Keratinocyte (primary cell): Measurements from ENCODE around the gene MRFAP1. TPM values are rescaled to one million over a fixed set of nuclear protein-coding genes. Genes with fewer than 3 reads are reported as not detected.

Experiments used
- DNase-seq: peaks from one replicate; pipeline ENCODE4 v3.0.0-alpha.2; 2011; ENCODE audit warnings: low read depth, missing footprints, low spot score
- FAIRE-seq: peaks from 2 replicates; lab custom pipeline; 2011; peaks lifted over from hg19 to GRCh38; lab: Jason Lieb, UNC
- H2AFZ ChIP-seq: 2 replicates; pipeline ENCODE4 v1.6.0; 2012; ENCODE audit warnings: low read length, control low read depth, inconsistent platforms; ENCODE audit not compliant: control insufficient read depth
- H3K27ac ChIP-seq: 2 replicates; pipeline ENCODE4 v1.5.1; 2011; ENCODE audit warnings: low read length; ENCODE audit not compliant: control insufficient read depth, insufficient read depth
- H3K27me3 ChIP-seq: 3 replicates; pipeline ENCODE4 v1.6.0; 2011; ENCODE audit warnings: low read length; ENCODE audit not compliant: control insufficient read depth, insufficient read depth; ENCODE audit errors: extremely low read depth
- H3K36me3 ChIP-seq, 2 experiments: 2 replicates in 1 of 2; 3 replicates in 1 of 2; pipeline ENCODE4 v1.5.1; 2011; ENCODE audit warnings: low read length in 2 of 2, mild to moderate bottlenecking in 1 of 2; ENCODE audit not compliant: control insufficient read depth in 2 of 2, insufficient read depth in 2 of 2; ENCODE audit errors: extremely low read depth in 1 of 2
- H3K4me1 ChIP-seq: 3 replicates; pipeline ENCODE4 v1.5.1; 2011; ENCODE audit warnings: low read length; ENCODE audit not compliant: control insufficient read depth, insufficient read depth; ENCODE audit errors: extremely low read depth
- H3K4me2 ChIP-seq: 3 replicates; pipeline ENCODE4 v1.6.0; 2011; ENCODE audit warnings: low read depth, low read length; ENCODE audit not compliant: control insufficient read depth, insufficient read depth; ENCODE audit errors: extremely low read depth
- H3K4me3 ChIP-seq, 3 experiments: fragments of 200-600 bp in 1 of 3; sonication (generic) in 1 of 3; 2 replicates in 2 of 3; 3 replicates in 1 of 3; pipeline ENCODE4 v1.5.1; 2011 to 2016; ENCODE audit warnings: low read length in 3 of 3, mild to moderate bottlenecking in 3 of 3, control low read depth in 2 of 3, inconsistent platforms in 1 of 3, low read depth in 1 of 3, mixed read lengths in 1 of 3, mixed run types in 1 of 3, moderate library complexity in 1 of 3; ENCODE audit not compliant: control insufficient read depth in 2 of 3, insufficient read depth in 2 of 3; ENCODE audit errors: extremely low read depth in 1 of 3
- H3K79me2 ChIP-seq: 2 replicates; pipeline ENCODE4 v1.6.0; 2012; ENCODE audit warnings: low read length; ENCODE audit not compliant: control insufficient read depth, insufficient read depth
- H3K9ac ChIP-seq: 3 replicates; pipeline ENCODE4 v1.6.0; 2011; ENCODE audit warnings: low read length; ENCODE audit not compliant: control insufficient read depth, insufficient read depth; ENCODE audit errors: extremely low read depth
- H3K9me1 ChIP-seq: 3 replicates; pipeline ENCODE4 v1.6.0; 2011; ENCODE audit warnings: low read length; ENCODE audit not compliant: control insufficient read depth, insufficient read depth; ENCODE audit errors: extremely low read depth
- H3K9me3 ChIP-seq: 2 replicates; pipeline ENCODE4 v1.5.1; 2012; ENCODE audit warnings: low read depth, low read length; ENCODE audit not compliant: control insufficient read depth
- H4K20me1 ChIP-seq: 3 replicates; pipeline ENCODE4 v1.6.0; 2011; ENCODE audit warnings: low read length; ENCODE audit not compliant: control insufficient read depth, insufficient read depth; ENCODE audit errors: extremely low read depth
- CTCF ChIP-seq, 3 experiments: IDR thresholded peaks in 1 of 3; conservative IDR thresholded peaks in 1 of 3; optimal IDR thresholded peaks in 1 of 3; 2 replicates in 2 of 3; 3 replicates in 1 of 3; pipeline versions ENCODE3 to v1.5.1; 2011; ENCODE audit warnings: low read length in 3 of 3, mild to moderate bottlenecking in 3 of 3, moderate library complexity in 2 of 3, control low read depth in 1 of 3, inconsistent platforms in 1 of 3; ENCODE audit not compliant: insufficient read depth in 2 of 3; ENCODE audit errors: extremely low read depth in 1 of 3
- EZH2 ChIP-seq: IDR thresholded peaks from one replicate; pipeline ENCODE4 v1.6.1; 2012; ENCODE audit warnings: inconsistent platforms, mild to moderate bottlenecking, low read length, moderate library complexity
- dilution Hi-C: fragments of 300-500 bp; cut with MboI; formaldehyde crosslinking; loops from one replicate; pipeline ENCODE4 v1.7.0; 2020; ENCODE audit warnings: low sequenced_read_pairs; ENCODE audit not compliant: extremely low pct_ligation_motif_present
- polyA plus RNA-seq, 5 experiments: library from polyadenylated mRNA; depleted of rRNA in 3 of 5; stranded (reverse) in 3 of 5; stranded (forward) in 1 of 5; unstranded in 1 of 5; fragments of >200 nt; gene quantifications; 1 replicate in 1 of 5; 2 replicates in 3 of 5; 3 replicates in 1 of 5; pipeline versions ENCODE4 v1.2.1 to v1.2.3, GENCODE V29; 2011 to 2012; ENCODE audit warnings: missing spikeins in 2 of 5, low read depth in 1 of 5, low replicate concordance in 1 of 5

The MRFAP1 gene
- polyA plus RNA-seq, 1 donor (not counting 4 experiments of a cell fraction or from before 2014, with no cell fraction given), result 275 TPM

GRCh38 chr4:6612961-6613675 is 27.4 kb upstream of the MRFAP1 start:
- TF ChIP-seq EZH2, result no peak
- TF ChIP-seq CTCF (optimal IDR thresholded peaks at IDR 0.05 in 1 of 3, IDR thresholded peaks at IDR 0.05 in 1 of 3, conservative IDR thresholded peaks at IDR 0.05 in 1 of 3; ENCODE audit: extremely low read depth in 1 of 3, insufficient read depth in 2 of 3, low read length in 3 of 3), result no peak
- no peak overlapping the region for H3K9ac ChIP-seq
- no peaks in the 10 kb centered on the region for H3K27me3 ChIP-seq
- no peak overlapping the region for H2AFZ ChIP-seq
- H3K9me1 ChIP-seq, result no peaks in the 10 kb centered on the region
- DNase-seq (no peak), FAIRE-seq (no peak)
- dilution Hi-C loops, result no loop called here
- peaks cover 3 to 14% of the 10 kb centered on the region in 2 experiments for H3K36me3 ChIP-seq
- no peaks in the 10 kb centered on the region for H3K9me3 ChIP-seq
- no peaks in the 10 kb centered on the region for H4K20me1 ChIP-seq
- H3K4me1 ChIP-seq, result no peaks in the 10 kb centered on the region
- no peak overlapping the region for H3K27ac ChIP-seq
- H3K4me3 ChIP-seq, result no peak overlapping the region
- H3K79me2 ChIP-seq, result no peaks in the 10 kb centered on the region
- no peak overlapping the region for H3K4me2 ChIP-seq

DNA sequence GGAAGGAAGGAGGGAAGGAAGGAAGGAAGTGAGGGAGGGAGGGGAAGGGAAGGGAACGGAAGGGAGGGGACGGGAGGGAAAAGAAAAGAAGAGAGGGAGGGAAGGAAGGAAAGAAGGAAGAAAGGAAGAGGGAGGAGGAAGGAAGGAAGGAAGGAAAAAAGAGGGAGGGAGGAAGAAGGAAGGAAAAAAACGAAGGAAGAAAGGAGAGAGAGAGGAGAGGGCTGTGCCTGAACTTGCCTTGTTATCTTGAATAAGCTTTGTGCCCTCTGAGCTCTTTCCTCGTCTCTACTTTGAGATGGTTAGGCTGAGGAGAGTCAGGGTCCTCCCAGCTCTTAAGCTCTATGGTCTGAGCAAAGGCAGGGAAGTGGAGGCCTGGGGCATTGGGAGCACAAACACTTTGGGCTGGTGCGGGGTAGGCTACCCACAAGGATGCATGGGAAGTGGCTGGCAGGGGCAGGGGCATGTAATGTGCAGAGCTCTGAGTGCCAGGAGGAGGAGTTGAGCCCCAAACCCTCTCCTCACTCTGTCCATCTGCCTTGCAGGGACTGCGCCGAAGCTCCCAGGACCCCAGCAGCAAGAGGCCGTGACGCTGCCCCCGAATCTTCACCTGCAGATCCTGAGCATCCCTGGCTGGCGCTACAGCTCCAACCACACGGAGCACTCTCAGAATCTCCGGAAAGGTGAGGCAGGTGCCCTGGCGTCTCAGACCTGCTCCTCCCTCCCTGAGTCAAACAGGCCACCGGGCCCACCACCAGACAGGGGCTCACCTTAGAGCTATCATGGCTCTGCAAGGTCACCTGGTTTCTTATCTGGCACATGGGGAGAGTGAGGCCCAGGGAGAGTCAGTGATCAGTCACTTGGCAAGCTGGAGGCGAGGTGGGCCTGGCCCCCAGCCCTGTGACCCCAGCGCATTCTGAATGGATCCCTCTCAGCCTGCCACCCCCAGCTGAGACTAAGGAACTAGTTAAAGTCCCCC is 26.5 kb upstream of the MRFAP1 start:
- no peak overlapping the region for H3K9ac ChIP-seq
- no peak for TF ChIP-seq EZH2
- TF ChIP-seq CTCF (optimal IDR thresholded peaks at IDR 0.05 in 1 of 3, IDR thresholded peaks at IDR 0.05 in 1 of 3, conservative IDR thresholded peaks at IDR 0.05 in 1 of 3; ENCODE audit: extremely low read depth in 1 of 3, insufficient read depth in 2 of 3, low read length in 3 of 3), result no peak
- no peaks in the 10 kb centered on the region for H3K27me3 ChIP-seq
- no peak overlapping the region for H3K4me3 ChIP-seq
- H2AFZ ChIP-seq, result no peak overlapping the region
- FAIRE-seq (no peak), DNase-seq (no peak)
- H3K4me2 ChIP-seq, result no peak overlapping the region
- peaks cover 3 to 18% of the 10 kb centered on the region in 2 experiments for H3K36me3 ChIP-seq
- H3K4me1 ChIP-seq, result no peaks in the 10 kb centered on the region
- H3K9me1 ChIP-seq, result no peaks in the 10 kb centered on the region
- dilution Hi-C loops, result no loop called here
- H3K27ac ChIP-seq, result no peak overlapping the region
- no peaks in the 10 kb centered on the region for H4K20me1 ChIP-seq
- H3K79me2 ChIP-seq, result no peaks in the 10 kb centered on the region
- H3K9me3 ChIP-seq, result no peaks in the 10 kb centered on the region
